Stimulated activated CD8-positive, alpha-beta memory T cell treated with anti-CD3 and anti-CD28 coated beads, Interleukin-15, amount 100 ng/mL, for 4 hours (primary cell): ENCODE results near the gene TMPRSS6.

Experiments
- DNase-seq, 2 donors: peaks; one replicate each; pipeline ENCODE4 v3.0.0-alpha.2; 2020; ENCODE audit warnings: low read depth in 2 of 2

Gene TMPRSS6

DNA sequence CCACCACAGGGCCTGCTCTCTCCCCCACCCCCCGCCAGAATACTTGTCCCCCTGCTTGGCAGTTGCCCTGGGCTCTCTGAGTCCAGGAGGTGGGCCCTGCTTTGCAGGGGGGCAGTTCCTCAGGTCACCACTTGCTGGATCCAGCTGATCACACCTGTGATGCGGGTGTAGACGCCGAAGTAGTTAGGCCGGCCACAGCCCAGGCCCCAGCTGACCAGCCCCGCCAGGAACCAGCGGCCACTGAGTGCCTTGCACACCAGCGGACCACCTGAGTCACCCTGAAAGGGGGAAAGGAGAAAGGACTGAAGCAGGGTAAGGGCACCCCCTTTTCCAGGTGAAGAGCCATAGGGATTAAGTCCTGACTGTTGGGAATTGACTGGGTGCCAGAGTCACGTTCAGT, 43.6 kb downstream of the TMPRSS6 start:
- DNase-seq, result no peak

DNA sequence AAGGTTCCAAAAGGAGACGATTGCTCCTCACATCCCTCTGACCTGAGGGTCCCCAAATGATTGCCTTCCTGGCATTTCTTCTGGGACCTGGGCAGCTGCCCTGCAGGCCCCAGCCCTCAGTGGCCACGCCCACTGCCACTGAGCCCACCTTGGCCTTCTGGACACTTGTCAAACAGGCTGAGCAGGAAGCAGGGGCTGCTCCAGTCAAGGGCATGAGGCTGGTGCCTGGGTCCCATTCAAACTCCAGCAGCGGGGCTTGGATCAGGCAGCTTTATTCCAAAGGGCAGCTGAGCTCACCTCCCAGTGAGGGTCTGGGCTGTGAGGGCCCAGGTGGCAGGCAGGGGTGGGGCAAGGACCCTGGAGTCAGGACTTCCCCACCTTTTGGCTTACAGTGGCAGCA, 44.3 kb downstream of the TMPRSS6 start:
- DNase-seq, result no peak

DNA sequence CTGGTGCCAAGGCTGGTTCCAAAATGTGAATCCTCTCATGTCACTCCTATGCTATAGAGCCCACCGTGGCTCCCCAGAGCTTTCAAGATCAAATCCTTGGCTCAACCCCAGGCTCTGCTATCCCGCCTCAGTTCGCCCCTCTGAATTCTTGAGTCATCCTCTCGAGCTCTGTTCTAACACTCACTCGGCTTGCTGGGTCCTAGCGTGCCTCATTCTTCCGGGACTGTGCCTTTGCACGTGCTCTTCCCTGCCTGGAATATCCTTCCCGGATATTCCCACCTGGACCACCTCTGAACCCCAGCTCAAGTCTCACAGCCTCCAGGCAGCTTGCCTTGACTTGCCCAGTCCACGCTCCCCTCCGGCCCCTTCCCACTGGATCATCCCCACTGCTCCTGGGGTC, 45.0 kb downstream of the TMPRSS6 start:
- no peak for DNase-seq

DNA sequence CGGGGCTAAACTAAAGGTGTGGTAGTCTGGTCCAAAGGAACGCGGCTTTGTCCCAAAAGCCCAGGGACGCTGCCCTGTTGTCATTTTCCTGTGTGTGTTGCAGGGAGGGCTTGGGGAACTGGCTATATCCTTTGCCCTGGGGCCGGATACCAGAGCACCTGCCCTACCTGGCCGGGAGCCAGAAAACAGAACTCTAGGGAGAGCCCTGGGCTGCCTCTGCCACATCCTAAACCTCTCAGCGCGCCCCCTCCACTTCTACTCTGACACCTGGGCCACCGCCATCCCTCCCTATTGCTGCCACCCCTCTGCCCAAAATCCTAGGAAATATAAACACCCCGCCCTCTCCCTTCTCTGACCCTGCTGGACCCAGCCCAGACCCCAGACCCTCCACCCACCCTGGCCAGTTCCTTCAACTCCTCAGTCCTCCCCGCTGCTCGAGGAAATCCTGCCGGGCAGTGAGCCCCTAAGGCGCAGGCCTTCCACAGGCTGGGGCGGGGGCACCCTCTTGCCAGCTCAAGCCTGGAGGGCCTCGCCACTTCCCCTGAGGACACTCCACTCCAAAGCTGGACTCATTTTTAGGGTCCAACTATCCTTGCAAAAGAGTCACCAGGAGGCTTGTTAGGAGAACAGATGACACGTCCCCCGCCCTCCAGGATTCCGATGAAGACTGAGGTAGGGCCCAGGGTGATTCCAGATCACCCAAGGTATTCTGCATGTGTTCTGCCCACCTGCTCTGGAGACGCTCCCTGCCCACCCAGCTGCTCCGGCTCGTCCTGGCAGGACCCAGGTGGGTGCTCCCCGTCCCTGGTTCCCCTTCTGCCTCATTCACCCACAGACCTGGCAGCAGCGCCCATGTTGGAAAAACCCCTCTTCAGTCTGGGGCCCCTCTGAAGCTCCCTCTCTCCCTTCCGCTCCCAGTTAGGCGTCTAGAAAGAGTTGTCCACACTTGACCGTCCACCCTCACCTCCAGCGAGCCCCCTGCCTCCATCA, 45.8 kb downstream of the TMPRSS6 start:
- DNase-seq, result no peak

DNA sequence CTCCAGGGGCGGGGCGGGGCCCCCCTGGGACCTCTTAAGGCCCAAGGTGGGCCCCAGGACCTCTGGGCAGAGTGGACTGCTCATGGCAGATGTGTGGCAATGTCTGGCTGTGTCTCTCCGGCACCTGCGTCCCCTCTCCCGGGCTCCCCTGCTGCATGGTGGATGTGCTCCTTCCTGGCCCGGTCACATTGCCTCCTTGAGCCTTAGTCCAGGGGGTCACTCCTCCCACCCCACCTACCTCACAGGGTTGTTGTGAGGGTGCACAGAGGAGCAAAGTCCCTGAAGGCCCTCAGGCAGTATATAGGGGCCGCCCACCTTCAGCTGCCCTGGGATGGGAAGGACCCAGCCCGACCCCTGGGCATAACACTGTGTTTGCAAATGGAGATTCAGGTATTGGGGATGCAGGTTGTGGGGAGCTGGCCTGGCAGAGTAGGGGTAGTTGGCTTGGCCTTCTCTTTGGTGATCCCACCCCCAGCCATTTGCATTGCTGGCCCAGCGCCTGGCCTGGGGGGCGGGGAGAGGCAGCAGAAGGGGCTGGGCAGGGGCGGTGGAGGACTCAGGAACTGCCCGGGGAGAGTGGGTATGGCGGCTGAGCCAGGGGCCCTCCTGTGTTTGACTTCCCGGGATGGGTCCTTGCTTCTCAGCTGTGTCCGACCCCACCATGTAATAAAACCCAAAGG, 46.7 kb downstream of the TMPRSS6 start:
- no peak for DNase-seq

DNA sequence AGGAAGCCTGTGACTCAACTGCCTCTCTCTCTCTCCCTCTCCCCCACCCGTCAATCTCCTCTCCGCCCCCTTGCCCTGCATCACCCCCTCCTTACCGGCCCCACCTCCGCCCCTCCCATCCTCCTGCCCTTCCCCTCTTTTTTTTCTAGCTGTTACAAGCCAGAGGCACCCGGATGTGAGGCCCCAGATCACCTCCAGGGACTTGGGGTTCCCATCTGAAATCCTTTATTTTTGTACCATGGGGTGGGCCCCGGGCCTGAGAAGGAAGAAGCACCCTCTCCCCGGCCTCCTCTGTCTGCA, 47.2 kb downstream of the TMPRSS6 start:
- no peak for DNase-seq

DNA sequence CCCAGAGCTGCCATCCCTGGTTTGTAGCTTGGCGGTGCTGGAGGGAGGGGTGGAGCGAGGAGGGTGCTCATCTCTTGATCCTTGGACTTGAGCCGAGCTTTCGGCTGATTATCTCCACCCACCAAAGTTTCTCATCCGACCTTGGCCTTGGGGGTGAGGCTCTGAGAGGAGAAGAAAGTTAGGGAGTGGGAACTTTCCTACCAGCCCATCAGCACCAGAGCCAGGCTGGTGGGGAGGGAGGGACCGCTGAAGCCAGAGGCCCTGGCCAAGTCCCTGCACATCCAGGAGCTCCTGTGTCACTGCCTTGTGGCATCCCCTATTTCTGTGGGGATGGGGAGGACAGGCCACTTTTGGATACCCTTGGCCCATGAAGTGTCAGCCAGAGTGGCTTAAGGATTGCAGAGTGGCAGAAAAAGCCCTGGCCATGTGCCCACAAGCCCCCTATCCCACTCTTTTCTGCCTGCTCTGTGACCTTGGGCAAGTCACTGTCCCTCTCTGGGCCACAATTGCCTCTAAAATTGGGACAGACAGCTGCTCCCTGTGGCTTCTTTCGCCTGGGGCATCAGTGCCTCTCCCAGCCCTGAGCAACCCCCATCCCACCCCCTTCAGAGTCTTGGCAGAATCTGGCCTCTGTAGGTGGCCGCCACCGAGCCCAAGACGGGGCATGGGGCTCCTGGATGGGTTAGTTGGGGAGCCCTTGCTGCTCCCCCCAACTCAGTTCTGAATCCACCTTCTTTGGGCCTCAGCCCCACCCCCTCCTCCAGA, 47.7 kb downstream of the TMPRSS6 start:
- DNase-seq, result no peak

DNA sequence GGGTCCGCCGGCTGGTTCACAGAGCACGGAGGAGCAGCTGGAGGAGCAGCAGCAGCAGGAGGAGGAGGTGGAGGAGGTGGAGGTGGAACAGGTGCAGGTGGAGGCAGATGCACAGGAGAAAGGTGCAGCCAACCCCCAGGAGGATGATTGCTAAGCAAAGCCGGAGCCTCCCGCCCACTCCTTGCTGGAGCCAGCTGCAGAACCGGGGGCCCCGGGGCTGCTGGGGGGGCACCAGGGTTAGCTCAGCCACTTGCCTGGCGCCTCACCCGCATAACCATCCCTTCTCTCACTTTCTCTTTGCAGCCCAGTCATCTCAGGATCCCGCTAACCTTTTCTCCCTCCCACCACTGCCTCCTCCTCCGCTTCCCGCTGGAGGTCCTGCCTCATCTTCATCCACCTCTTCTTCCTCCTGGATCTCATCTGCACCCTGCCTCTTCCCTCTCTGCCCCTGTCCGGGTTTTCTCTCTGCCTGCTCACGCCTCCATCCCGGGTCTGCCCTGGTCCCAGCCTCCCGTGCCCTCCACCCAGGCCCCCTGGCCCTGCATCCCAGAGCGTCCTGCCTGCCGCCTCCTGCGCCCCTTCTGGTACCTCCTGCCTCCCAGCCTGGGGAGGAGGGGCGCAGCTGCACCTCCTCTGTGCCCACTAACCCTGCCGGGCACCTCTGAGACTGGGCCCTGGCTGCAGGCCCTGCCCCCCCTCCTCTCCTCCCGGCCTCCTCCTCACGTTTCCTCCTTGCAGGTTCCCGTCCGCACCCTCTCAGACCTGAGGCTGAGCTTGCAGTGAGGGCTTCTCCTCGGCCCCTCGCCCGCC, 48.5 kb downstream of the TMPRSS6 start:
- DNase-seq, result no peak

DNA sequence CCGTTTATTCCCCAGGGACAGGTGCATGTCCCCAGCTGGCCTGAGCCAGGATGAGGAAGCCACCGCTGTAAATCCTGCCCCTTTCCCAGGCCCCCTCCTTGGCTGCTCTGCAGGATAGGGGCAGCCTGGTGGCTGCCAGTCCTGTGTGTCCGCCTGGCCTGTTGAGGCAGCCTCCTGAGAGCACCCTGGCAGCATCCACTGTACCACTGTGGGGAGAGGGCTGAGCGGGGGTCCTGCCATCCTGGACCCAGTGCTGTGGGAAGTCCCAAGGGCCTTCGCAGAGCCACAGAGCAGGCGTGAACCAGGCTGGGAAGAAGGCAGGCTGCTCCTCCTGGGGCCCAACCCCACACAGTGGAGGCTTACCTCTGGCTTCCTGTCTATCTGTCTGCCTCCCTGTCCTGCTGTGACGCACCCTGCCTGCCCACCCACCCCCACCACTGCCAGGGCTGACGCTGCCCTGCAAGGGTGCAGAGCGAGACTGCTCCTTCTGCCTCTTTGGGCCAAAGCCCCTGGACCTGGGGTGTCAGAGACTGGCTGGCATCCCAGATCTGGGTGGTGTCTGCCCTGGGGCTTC, 49.5 kb downstream of the TMPRSS6 start:
- no peak for DNase-seq

DNA sequence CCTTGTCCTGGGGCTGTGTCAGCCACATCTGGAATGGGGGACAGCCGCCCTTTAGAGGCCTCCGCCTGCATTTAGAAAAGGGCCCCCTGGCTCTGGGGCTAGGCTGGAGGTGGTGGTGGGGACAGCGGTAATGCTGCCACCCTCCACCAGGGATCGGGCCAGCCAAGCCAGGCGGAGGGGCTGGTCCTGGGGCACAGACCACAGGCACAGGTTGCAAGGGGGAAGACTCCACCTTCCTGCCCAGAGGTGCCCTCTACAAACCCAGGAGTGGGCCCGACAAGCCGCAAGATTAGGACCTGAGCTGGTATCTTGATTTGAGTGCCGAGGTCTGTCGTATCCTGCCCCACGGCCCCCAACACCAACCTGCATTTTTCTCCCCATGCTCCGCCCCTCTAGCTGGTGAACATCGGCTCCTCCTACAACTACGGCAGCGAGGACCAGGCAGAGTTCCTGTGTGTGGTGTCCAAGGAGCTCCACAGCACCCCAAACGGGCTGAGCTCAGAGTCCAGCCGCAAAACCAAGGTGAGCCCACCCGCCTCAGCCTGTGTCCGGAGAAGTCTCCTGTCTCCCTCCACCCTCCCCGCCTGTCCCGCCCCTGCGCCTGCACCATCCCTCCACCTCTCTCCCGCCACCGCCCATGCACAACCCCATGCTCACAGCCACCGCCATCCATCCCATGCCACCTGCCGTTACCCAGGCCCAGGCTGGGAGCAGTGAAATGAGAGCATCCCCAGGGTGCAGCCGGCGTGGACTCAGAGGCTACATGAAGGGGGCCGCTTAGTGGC, 50.4 kb downstream of the TMPRSS6 start:
- no peak for DNase-seq

DNA sequence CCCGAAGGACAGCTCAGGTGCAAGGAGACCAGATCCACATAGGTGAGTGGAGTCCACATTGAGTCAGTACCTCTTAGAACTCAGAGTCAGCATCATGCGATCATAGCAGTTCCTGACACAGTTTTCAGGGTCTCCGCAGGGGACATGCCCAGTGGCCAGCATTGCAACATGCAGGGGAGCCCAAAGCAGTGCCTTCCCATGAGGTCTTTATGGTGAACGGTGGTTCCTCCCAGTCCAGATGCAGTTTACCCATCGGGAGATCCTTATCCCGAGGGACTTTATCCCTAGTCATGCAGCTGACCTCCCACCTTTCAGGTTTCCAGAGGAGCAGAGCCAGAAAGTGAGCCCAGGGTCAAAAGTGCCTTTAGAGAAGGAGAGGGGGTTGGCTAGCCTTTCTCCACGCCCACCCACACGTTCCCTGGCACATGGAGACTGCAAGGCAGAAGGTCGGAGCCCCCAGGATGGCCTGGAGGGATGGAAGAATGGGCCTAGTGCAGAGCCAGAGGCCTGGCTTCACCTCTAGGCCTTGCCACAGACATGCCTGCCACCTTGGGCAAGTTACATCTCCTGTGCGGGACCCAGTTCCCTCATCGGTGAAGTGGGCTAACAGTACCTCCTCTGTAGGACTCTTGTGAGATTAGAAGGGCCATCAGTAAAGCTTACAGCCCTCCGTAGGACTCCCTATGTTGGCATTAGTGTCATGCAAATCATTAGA, 51.6 kb downstream of the TMPRSS6 start:
- no peak for DNase-seq

DNA sequence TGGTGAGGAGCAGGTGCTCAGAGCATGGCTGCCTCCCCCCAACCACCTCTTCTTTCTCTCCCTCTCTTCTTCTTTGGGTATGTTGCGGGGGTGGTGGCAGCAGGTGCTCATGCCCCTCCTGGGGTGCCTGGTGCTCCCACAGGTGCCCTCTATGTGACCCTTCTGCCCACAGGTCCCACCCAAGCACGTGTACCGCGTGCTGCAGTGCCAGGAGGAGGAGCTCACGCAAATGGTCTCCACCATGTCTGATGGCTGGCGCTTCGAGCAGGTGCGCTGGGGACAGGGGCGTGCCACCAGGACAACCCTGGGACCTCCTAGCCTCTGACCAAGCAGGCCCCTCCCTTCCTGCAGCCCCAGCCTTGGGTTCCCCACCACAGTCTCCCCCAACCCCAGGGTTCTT, 52.3 kb downstream of the TMPRSS6 start:
- DNase-seq, result no peak

DNA sequence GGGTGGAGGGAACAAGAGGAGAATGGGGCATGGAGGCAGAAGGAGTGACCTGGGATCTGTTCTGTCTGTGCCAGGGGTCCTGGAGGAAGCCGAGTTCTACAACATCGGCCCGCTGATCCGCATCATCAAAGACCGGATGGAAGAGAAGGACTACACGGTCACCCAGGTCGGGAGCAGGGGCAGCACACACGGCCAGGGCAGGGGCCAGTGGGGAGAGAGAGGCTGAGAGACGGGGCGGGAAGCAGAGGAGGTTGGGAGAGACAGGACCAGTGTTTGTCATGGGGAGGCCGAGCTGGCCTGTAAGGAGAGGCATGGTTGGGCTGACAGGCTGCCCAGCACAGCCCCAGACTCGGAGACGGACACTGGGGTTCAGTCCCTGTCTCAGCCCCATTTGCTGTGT, 53.3 kb downstream of the TMPRSS6 start:
- no peak for DNase-seq

DNA sequence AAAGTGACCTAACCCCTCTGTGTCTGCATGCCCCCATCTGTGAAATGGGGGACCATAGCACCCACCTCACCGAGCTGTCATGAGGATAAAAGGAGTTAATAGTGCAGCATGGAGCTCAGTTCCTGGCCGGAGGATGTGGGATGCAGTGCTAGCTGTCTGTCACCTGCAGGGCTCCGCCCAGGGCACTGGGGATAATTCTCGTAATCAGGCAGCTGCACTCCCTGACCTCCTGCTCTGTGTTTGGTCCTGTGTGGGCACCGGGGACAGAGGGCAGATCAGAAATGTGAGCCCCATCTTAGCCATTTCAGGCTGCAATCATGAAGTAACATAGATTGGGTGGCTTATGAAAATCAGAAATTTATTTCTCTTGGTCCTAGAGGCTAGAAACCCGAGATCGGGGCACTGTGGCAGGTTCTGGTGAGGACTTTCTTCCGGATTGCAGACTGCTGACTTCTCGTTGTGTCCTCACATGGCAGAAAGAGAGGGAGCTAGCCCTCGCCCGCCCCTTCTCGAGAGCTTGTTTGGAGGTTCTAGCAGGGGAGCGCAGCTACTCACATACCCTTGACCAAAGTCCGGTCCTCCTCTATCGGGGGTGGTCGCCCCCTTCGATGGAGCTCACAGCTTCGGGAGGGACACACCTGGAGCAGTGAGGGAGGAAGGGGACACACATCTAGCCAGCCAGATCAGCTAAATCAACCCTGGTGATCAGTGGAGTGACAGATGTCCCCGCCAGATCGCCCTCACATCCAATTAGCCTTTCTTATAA, 54.7 kb downstream of the TMPRSS6 start:
- no peak for DNase-seq

DNA sequence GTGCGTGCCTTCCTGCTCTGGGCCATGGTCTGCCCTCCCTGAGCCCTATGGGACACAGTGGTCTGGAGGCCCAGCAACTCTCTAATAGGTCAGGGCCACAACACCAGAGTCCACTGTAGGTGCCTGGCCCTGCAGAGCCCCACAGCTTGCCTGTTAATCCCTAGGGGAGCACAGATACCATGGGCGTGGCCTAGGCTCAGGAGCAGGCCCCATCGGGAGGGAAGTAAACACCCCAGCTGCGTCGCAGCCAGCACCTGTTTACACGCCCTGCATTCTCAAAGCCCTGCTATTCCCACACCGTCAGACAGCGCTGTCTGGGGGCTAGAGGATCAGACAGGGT, 55.5 kb downstream of the TMPRSS6 start:
- no peak for DNase-seq

DNA sequence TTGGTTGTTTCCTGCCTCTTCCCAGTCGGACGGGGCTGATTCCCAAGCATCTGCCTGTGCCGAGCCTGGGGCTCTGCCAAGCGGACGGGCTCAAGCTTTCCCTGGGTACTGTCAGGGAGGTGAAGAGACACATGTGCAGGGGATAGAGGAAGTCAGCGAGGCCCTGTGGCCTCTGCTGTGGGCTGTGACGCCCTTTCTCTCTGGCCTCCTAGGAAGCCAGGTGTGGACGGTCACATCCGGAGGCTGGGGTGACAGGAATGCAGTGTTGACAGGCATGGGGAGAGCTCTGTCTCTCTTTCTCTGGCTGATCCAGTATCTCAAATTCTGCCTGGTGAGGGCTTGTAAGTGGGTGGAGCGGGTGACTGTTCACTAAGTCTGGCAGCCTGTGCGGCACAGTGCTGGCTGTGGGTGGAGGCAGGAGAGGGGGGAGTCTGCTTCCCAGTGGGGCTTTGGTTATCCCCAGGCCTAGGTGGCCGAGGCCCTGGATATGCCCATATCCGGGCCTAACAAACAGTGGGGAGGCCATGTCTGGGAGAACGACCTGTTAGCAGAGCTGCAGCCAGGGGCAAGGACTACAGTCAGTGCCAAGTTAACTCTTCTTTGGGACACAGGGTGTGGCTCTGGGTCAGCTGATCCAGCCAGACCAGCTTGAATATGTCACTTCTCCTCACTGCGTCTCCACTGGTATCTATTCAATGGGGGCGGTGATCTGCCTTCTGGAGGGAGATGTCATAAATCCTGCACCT, 56.0 kb downstream of the TMPRSS6 start:
- no peak for DNase-seq

DNA sequence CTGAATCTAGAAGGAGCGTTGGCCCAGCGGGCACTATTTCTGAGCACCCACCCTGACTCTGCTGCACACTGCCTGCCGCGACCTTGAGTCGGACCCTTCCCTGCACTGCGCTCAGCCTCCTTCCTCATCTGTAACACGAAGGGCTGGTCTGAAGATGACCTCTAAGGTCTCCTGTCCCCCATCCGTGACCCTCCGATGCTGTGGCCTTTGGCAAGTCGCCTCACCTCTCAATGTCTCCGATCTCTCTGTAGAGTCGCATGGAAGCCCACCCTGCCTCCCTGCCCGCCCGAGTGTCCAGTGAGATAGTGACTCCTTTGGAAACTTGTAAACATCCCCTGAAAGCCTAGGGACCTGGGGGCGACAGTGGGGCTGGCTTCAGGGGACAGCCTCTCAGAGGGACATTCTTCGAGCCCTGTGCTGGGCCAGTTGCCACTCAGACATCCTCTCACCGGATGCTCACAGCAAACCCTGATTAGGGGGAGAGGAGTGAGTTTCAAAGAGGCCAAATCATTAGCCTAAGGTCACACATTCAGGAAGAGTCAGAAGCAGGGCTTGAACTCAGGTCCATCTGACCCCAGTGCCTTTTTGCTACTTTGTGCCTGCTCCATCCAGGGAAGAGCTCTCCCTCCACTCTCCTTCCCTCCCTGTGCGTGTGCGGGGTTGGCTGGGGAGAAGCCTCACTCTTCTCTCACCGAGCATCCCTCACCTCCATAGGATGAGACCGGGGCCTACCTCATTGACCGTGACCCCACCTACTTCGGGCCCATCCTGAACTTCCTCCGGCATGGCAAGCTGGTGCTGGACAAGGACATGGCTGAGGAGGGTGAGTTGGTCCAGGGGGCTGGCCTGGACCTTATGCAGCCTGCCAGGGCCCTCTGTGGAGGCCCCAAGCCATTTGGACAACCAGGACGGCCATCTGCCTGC, 56.9 kb downstream of the TMPRSS6 start:
- DNase-seq, result no peak
